ENCODE data around the gene FAM98C.
"Not testable (repeated sequence)": the region's sequence is repeated elsewhere in the genome, so short reads cannot be mapped to it uniquely, and the experiment has no call there.

GRCh38 chr19:38410407-38410806 is 7.5 kb downstream of the FAM98C start:
- TF ChIP-seq CTCF (IDR thresholded peaks at IDR 0.05 in 8 of 11, conservative IDR thresholded peaks at IDR 0.05 in 3 of 11); POLR2AphosphoS5 (IDR thresholded peaks at IDR 0.05): not testable (repeated sequence)

Data from spleen (tissue), 7 donors.